Transverse colon (tissue), 4 donors: ENCODE measurements around the gene ELAVL2.

ENCODE experiments used
- CTCF ChIP-seq, 5 experiments: fragments of 200-600 bp in 3 of 5; fragments of 450-650 bp in 2 of 5; sonication (generic) in 3 of 5; IDR thresholded peaks; 1 replicate in 2 of 5; 2 replicates in 3 of 5; pipeline ENCODE4 v1.5.1; 2016 to 2017; ENCODE audit warnings: antibody characterized with exemption in 5 of 5, inconsistent platforms in 3 of 5, mild to moderate bottlenecking in 2 of 5, moderate library complexity in 1 of 5
- POLR2A ChIP-seq: fragments of 450-650 bp; IDR thresholded peaks from one replicate; pipeline ENCODE4 v1.6.1; 2016; ENCODE audit warnings: antibody characterized with exemption, mild to moderate bottlenecking, moderate library complexity
- POLR2AphosphoS5 ChIP-seq, 3 donors: sonication (generic); formaldehyde crosslinking; IDR thresholded peaks; one replicate each; pipeline ENCODE4 v1.6.1; 2016; ENCODE audit warnings: antibody characterized with exemption in 3 of 3

- no peak for TF ChIP-seq CTCF (IDR thresholded peaks at IDR 0.05)
- TF ChIP-seq POLR2A, result no peak
- no peak for TF ChIP-seq POLR2AphosphoS5 (IDR thresholded peaks at IDR 0.05)
These were observed 42.5 kb downstream of the ELAVL2 start for GRCh38 chr9:23783509-23783908.
